DND-41 (cell line): ENCODE measurements around the gene ACLY.

Experiments
- EZH2 ChIP-seq: IDR thresholded peaks from 3 replicates; pipeline ENCODE4 v1.6.1; 2012; ENCODE audit warnings: borderline replicate concordance, low read depth, mild to moderate bottlenecking, moderate library complexity, low read length, inconsistent platforms; ENCODE audit not compliant: severe bottlenecking
- TF ChIP-seq, protein P1 (sequence below): IDR thresholded peaks from 2 replicates; pipeline ENCODE4 v1.5.1; 2012; ENCODE audit warnings: borderline replicate concordance, low read length, moderate library complexity, mild to moderate bottlenecking; ENCODE audit not compliant: poor library complexity, severe bottlenecking; ENCODE audit errors: extremely low read depth

DNA sequence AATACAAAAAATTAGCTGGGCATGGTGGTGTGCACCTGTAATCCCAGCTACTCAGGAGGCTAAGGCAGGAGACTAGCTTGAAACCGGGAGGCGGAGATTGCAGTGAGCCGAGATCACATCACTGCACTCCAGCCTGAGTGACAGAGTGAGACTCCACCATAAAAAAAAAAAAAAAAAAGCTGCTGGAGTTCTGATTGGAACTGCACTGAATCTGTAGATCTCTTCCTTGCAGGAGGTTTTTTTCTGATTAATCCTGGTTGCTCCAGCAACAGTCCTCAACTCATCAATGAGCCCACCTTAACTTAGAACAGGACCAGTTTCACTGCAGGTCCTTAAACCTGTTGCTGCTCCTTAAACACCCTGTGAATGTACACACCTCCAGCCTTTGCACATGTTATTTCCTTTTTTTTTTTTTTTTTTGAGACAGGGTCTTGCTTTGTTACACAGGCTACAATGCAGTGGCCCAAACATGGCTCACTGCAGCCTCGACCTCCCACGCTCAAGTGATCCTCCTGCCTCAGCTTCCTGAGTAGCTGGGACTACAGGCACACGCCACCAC is 10.0 kb upstream of the ACLY start:
- TF ChIP-seq, protein P1, sequence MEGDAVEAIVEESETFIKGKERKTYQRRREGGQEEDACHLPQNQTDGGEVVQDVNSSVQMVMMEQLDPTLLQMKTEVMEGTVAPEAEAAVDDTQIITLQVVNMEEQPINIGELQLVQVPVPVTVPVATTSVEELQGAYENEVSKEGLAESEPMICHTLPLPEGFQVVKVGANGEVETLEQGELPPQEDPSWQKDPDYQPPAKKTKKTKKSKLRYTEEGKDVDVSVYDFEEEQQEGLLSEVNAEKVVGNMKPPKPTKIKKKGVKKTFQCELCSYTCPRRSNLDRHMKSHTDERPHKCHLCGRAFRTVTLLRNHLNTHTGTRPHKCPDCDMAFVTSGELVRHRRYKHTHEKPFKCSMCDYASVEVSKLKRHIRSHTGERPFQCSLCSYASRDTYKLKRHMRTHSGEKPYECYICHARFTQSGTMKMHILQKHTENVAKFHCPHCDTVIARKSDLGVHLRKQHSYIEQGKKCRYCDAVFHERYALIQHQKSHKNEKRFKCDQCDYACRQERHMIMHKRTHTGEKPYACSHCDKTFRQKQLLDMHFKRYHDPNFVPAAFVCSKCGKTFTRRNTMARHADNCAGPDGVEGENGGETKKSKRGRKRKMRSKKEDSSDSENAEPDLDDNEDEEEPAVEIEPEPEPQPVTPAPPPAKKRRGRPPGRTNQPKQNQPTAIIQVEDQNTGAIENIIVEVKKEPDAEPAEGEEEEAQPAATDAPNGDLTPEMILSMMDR: no peak
- no peak for TF ChIP-seq EZH2
